Measurements from ENCODE around the gene AP2A2. TPM values are rescaled to one million over a fixed set of nuclear protein-coding genes. Genes with fewer than 3 reads are reported as not detected.

AP2A2 gene
- total RNA-seq, 1 donor from 2014 or later = 9.5 TPM

- no peak for DNase-seq (ENCODE audit: low read depth)
- Histone ChIP-seq H3K4me3 (ENCODE audit: low read depth, low read length) (no peak overlapping the region), H3K36me3 (ENCODE audit: control insufficient read depth, insufficient read depth, low read length) (no peaks in the 10 kb centered on the region), H3K27me3 (ENCODE audit: control insufficient read depth, insufficient read depth, low read length) (peaks cover 2% of the 10 kb centered on the region)
- peak; percentile 99 for FAIRE-seq
- TF ChIP-seq CTCF (IDR thresholded peaks at IDR 0.05; ENCODE audit: insufficient read depth, low read length, severe bottlenecking) = no peak
Measured at GRCh38 chr11:1038921-1039320, 113.3 kb downstream of the AP2A2 start.

GRCh38 chr11:1039481-1040427, 114.1 kb downstream of the AP2A2 start:
- no peak for DNase-seq (ENCODE audit: low read depth)
- H3K4me3 ChIP-seq (ENCODE audit: low read depth, low read length) = no peak overlapping the region
- H3K36me3 ChIP-seq (ENCODE audit: control insufficient read depth, insufficient read depth, low read length) = no peaks in the 10 kb centered on the region
- H3K27me3 ChIP-seq (ENCODE audit: control insufficient read depth, insufficient read depth, low read length) = peaks cover 2% of the 10 kb centered on the region
- TF ChIP-seq CTCF (IDR thresholded peaks at IDR 0.05; ENCODE audit: insufficient read depth, low read length, severe bottlenecking) = no peak
- FAIRE-seq = no peak

- no peaks in the 10 kb centered on the region for H3K36me3 ChIP-seq (ENCODE audit: control insufficient read depth, insufficient read depth, low read length)
- DNase-seq (ENCODE audit: low read depth) (no peak), FAIRE-seq (no peak)
- H3K4me3 ChIP-seq (ENCODE audit: low read depth, low read length) = no peak overlapping the region
- no peak for TF ChIP-seq CTCF (IDR thresholded peaks at IDR 0.05; ENCODE audit: insufficient read depth, low read length, severe bottlenecking)
- H3K27me3 ChIP-seq (ENCODE audit: control insufficient read depth, insufficient read depth, low read length) = peaks cover 2% of the 10 kb centered on the region
Measured at GRCh38 chr11:1040428-1041148, 114.9 kb downstream of the AP2A2 start.

- H3K27me3 ChIP-seq (ENCODE audit: control insufficient read depth, insufficient read depth, low read length) = peaks cover 2% of the 10 kb centered on the region
Measured at GRCh38 chr11:1041149-1041467, 115.4 kb downstream of the AP2A2 start.

GRCh38 chr11:1041471-1041870, 115.8 kb downstream of the AP2A2 start:
- no peak for DNase-seq (ENCODE audit: low read depth)
- Histone ChIP-seq H3K36me3 (ENCODE audit: control insufficient read depth, insufficient read depth, low read length) (no peaks in the 10 kb centered on the region), H3K4me3 (ENCODE audit: low read depth, low read length) (no peak overlapping the region), H3K27me3 (ENCODE audit: control insufficient read depth, insufficient read depth, low read length) (peaks cover 2% of the 10 kb centered on the region)
- FAIRE-seq = no peak
- TF ChIP-seq CTCF (IDR thresholded peaks at IDR 0.05; ENCODE audit: insufficient read depth, low read length, severe bottlenecking) = no peak

More at GRCh38 chr11:1041149-1041467, 115.4 kb downstream of the AP2A2 start:
- no peaks in the 10 kb centered on the region for H3K36me3 ChIP-seq (ENCODE audit: control insufficient read depth, insufficient read depth, low read length)
- FAIRE-seq (no peak), DNase-seq (ENCODE audit: low read depth) (no peak)
- H3K4me3 ChIP-seq (ENCODE audit: low read depth, low read length) = no peak overlapping the region
- TF ChIP-seq CTCF (IDR thresholded peaks at IDR 0.05; ENCODE audit: insufficient read depth, low read length, severe bottlenecking) = no peak

Data from bronchial epithelial cell (primary cell).